ENCODE results near the gene TRIM46. TPM values are rescaled to one million over a fixed set of nuclear protein-coding genes. Genes with fewer than 3 reads are reported as not detected.

The TRIM46 gene
- total and polyA plus RNA-seq, 2 of the 13 experiments (the other 11 are each of a cell fraction or from before 2014, with no cell fraction given) = 0.04 to 0.09 TPM

DNA sequence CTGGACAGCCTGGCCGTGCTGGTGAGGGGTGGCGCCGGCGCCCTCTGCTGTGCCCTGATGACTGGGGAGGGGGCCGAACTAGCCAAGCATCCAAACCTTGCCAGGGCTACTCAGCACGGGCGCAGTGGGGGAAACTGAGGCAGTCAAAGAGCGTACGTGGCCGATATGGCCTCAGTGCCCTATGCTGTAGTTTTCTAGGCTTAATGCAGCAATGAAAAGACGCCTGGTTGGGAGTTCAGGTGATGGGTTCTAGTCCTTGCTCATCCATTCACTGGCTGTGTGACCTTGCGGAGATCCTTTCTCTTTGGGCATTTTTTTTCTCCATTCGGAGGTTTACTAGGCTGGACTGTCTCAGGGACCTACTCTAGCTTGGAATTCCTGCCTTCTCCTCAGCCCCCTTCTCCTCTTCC lies 35.7 kb downstream of the TRIM46 start (continued):
- TF ChIP-seq, protein P1, sequence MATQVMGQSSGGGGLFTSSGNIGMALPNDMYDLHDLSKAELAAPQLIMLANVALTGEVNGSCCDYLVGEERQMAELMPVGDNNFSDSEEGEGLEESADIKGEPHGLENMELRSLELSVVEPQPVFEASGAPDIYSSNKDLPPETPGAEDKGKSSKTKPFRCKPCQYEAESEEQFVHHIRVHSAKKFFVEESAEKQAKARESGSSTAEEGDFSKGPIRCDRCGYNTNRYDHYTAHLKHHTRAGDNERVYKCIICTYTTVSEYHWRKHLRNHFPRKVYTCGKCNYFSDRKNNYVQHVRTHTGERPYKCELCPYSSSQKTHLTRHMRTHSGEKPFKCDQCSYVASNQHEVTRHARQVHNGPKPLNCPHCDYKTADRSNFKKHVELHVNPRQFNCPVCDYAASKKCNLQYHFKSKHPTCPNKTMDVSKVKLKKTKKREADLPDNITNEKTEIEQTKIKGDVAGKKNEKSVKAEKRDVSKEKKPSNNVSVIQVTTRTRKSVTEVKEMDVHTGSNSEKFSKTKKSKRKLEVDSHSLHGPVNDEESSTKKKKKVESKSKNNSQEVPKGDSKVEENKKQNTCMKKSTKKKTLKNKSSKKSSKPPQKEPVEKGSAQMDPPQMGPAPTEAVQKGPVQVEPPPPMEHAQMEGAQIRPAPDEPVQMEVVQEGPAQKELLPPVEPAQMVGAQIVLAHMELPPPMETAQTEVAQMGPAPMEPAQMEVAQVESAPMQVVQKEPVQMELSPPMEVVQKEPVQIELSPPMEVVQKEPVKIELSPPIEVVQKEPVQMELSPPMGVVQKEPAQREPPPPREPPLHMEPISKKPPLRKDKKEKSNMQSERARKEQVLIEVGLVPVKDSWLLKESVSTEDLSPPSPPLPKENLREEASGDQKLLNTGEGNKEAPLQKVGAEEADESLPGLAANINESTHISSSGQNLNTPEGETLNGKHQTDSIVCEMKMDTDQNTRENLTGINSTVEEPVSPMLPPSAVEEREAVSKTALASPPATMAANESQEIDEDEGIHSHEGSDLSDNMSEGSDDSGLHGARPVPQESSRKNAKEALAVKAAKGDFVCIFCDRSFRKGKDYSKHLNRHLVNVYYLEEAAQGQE (IDR thresholded peaks at IDR 0.05; ENCODE audit: borderline replicate concordance in 1 of 2, low read depth in 1 of 2, low read length in 2 of 2) = peak in 1 of 2 experiments; percentile 43; a peak in 1 of 4 replicates
- TF ChIP-seq, protein P2, sequence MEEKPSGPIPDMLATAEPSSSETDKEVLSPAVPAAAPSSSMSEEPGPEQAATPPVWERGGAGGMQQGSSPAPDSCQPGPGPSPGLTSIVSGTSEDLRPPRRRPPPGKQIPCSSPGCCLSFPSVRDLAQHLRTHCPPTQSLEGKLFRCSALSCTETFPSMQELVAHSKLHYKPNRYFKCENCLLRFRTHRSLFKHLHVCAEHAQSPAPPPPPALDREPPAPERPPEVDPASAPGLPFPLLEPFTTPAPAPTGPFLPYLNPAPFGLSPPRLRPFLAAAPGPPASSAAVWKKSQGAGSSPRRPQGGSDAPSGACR (CRISPR knock-in tag; IDR thresholded peaks at IDR 0.05) = 0 out of 2 replicates have a peak, but pooled peaks have one; percentile 12
- TF ChIP-seq PLRG1 (conservative IDR thresholded peaks at IDR 0.05) = no peak
- 0 out of 2 replicates have a peak, but pooled peaks have one; percentile 27 for TF ChIP-seq ZNF280B (CRISPR knock-in tag; IDR thresholded peaks at IDR 0.05; ENCODE audit: borderline replicate concordance)
- TF ChIP-seq MAZ (IDR thresholded peaks at IDR 0.05; ENCODE audit: borderline replicate concordance, low read depth, low read length) = no peak; the same call in 1 of the 2 replicates
- TF ChIP-seq MAZ (CRISPR knock-in tag; IDR thresholded peaks at IDR 0.05; ENCODE audit: low read depth) = peak; percentile 30
- TF ChIP-seq NR2C2 (CRISPR knock-in tag; IDR thresholded peaks at IDR 0.05; ENCODE audit: borderline replicate concordance) = peak; percentile 90
- TF ChIP-seq PHF8 (CRISPR knock-in tag; IDR thresholded peaks at IDR 0.05) = 0 out of 2 replicates have a peak, but pooled peaks have one; percentile 65
- TF ChIP-seq ZMYM3 (CRISPR knock-in tag; IDR thresholded peaks at IDR 0.05) = no peak
- TF ChIP-seq MXI1 (IDR thresholded peaks at IDR 0.05; ENCODE audit: borderline replicate concordance, low read depth, low read length) = no peak
- no peak for TF ChIP-seq TBX2 (CRISPR knock-in tag; IDR thresholded peaks at IDR 0.05; ENCODE audit: borderline replicate concordance)
- TF ChIP-seq POGK (CRISPR knock-in tag; conservative IDR thresholded peaks at IDR 0.05) = peak; percentile 33
